ENCODE results near the gene PRAF2.

Gene PRAF2

GRCh38 chrX:49110417-49110816, 36.6 kb upstream of the PRAF2 start:
- H3K9me3 ChIP-seq (ENCODE audit: insufficient read depth, low read length, severe bottlenecking) = no peaks in the 10 kb centered on the region
- no peaks in the 10 kb centered on the region for H4K20me1 ChIP-seq (ENCODE audit: insufficient read depth, low read length)
- H3K9ac ChIP-seq (ENCODE audit: low read depth, low read length) = no peak overlapping the region
- H3K4me2 ChIP-seq (ENCODE audit: insufficient read depth, low read length) = no peak overlapping the region
- H3K79me2 ChIP-seq (ENCODE audit: insufficient read depth, low read length) = no peaks in the 10 kb centered on the region
- TF ChIP-seq CTCF (IDR thresholded peaks at IDR 0.05; ENCODE audit: borderline replicate concordance, extremely low read depth, low read length, poor library complexity, severe bottlenecking) (no peak), EZH2 (IDR thresholded peaks at IDR 0.05; ENCODE audit: borderline replicate concordance, low read depth, low read length, severe bottlenecking) (no peak)
- H3K4me1 ChIP-seq (ENCODE audit: insufficient read depth, low read length) = no peaks in the 10 kb centered on the region
- no peaks in the 10 kb centered on the region for H3K27me3 ChIP-seq (ENCODE audit: insufficient read depth, low read length, poor library complexity)
- DNase-seq (no peak), ATAC-seq (ENCODE audit: insufficient read depth, low read depth) (no peak)
- H3K4me3 ChIP-seq (ENCODE audit: low read depth in 1 of 2, low read length in 2 of 2) = no peak overlapping the region
- peaks cover 49% of the 10 kb centered on the region for H3K36me3 ChIP-seq (ENCODE audit: insufficient read depth, low read length)
- no peak overlapping the region for H3K27ac ChIP-seq (ENCODE audit: low read length)
- no peak overlapping the region for H2AFZ ChIP-seq (ENCODE audit: low read depth, low read length)

GRCh38 chrX:49108641-49109040, 34.8 kb upstream of the PRAF2 start:
- TF ChIP-seq CTCF (IDR thresholded peaks at IDR 0.05; ENCODE audit: borderline replicate concordance, extremely low read depth, low read length, poor library complexity, severe bottlenecking) = no peak
- no peak for TF ChIP-seq EZH2 (IDR thresholded peaks at IDR 0.05; ENCODE audit: borderline replicate concordance, low read depth, low read length, severe bottlenecking)
- Histone ChIP-seq H3K27ac (ENCODE audit: low read length) (no peak overlapping the region), H3K4me2 (ENCODE audit: insufficient read depth, low read length) (no peak overlapping the region), H3K4me3 (ENCODE audit: low read depth in 1 of 2, low read length in 2 of 2) (no peak overlapping the region), H3K4me1 (ENCODE audit: insufficient read depth, low read length) (no peaks in the 10 kb centered on the region), H3K9me3 (ENCODE audit: insufficient read depth, low read length, severe bottlenecking) (no peaks in the 10 kb centered on the region), H3K79me2 (ENCODE audit: insufficient read depth, low read length) (no peaks in the 10 kb centered on the region), H3K9ac (ENCODE audit: low read depth, low read length) (no peak overlapping the region), H4K20me1 (ENCODE audit: insufficient read depth, low read length) (no peaks in the 10 kb centered on the region), H3K36me3 (ENCODE audit: insufficient read depth, low read length) (peaks cover 38% of the 10 kb centered on the region), H2AFZ (ENCODE audit: low read depth, low read length) (no peak overlapping the region), H3K27me3 (ENCODE audit: insufficient read depth, low read length, poor library complexity) (no peaks in the 10 kb centered on the region)
- ATAC-seq (ENCODE audit: insufficient read depth, low read depth) (no peak), DNase-seq (no peak)

GRCh38 chrX:49106930-49107329, 33.1 kb upstream of the PRAF2 start:
- TF ChIP-seq EZH2 (IDR thresholded peaks at IDR 0.05; ENCODE audit: borderline replicate concordance, low read depth, low read length, severe bottlenecking) (no peak), CTCF (IDR thresholded peaks at IDR 0.05; ENCODE audit: borderline replicate concordance, extremely low read depth, low read length, poor library complexity, severe bottlenecking) (peak; percentile 60)
- H3K9me3 ChIP-seq (ENCODE audit: insufficient read depth, low read length, severe bottlenecking) = no peaks in the 10 kb centered on the region
- no peak overlapping the region for H3K9ac ChIP-seq (ENCODE audit: low read depth, low read length)
- H3K27ac ChIP-seq (ENCODE audit: low read length) = no peak overlapping the region
- H3K36me3 ChIP-seq (ENCODE audit: insufficient read depth, low read length) = peaks cover 22% of the 10 kb centered on the region
- ATAC-seq (ENCODE audit: insufficient read depth, low read depth) (peak; percentile 63; the same call in 2 of the 3 replicates), DNase-seq (peak; percentile 12)
- H4K20me1 ChIP-seq (ENCODE audit: insufficient read depth, low read length) = no peaks in the 10 kb centered on the region
- H3K27me3 ChIP-seq (ENCODE audit: insufficient read depth, low read length, poor library complexity) = no peaks in the 10 kb centered on the region
- H3K4me1 ChIP-seq (ENCODE audit: insufficient read depth, low read length) = peaks cover 5% of the 10 kb centered on the region
- no peak overlapping the region for H3K4me3 ChIP-seq (ENCODE audit: low read depth in 1 of 2, low read length in 2 of 2)
- H3K79me2 ChIP-seq (ENCODE audit: insufficient read depth, low read length) = no peaks in the 10 kb centered on the region
- H3K4me2 ChIP-seq (ENCODE audit: insufficient read depth, low read length) = no peak overlapping the region
- H2AFZ ChIP-seq (ENCODE audit: low read depth, low read length) = no peak overlapping the region

- H3K27me3 ChIP-seq (ENCODE audit: insufficient read depth, low read length, poor library complexity) = no peaks in the 10 kb centered on the region
Measured at GRCh38 chrX:49106296-49106695, 32.5 kb upstream of the PRAF2 start.

More at GRCh38 chrX:49106296-49106695, 32.5 kb upstream of the PRAF2 start:
- Histone ChIP-seq H2AFZ (ENCODE audit: low read depth, low read length) (no peak overlapping the region), H3K4me1 (ENCODE audit: insufficient read depth, low read length) (peaks cover 11% of the 10 kb centered on the region), H3K27ac (ENCODE audit: low read length) (no peak overlapping the region), H3K9me3 (ENCODE audit: insufficient read depth, low read length, severe bottlenecking) (no peaks in the 10 kb centered on the region), H3K4me3 (ENCODE audit: low read depth in 1 of 2, low read length in 2 of 2) (no peak overlapping the region), H4K20me1 (ENCODE audit: insufficient read depth, low read length) (no peaks in the 10 kb centered on the region), H3K79me2 (ENCODE audit: insufficient read depth, low read length) (0 out of 2 replicates have a peak, but pooled peaks cover 5% of the 10 kb centered on the region), H3K9ac (ENCODE audit: low read depth, low read length) (no peak overlapping the region), H3K36me3 (ENCODE audit: insufficient read depth, low read length) (peaks cover 20% of the 10 kb centered on the region), H3K4me2 (ENCODE audit: insufficient read depth, low read length) (no peak overlapping the region)
- ATAC-seq (ENCODE audit: insufficient read depth, low read depth) (no peak), DNase-seq (no peak)
- TF ChIP-seq EZH2 (IDR thresholded peaks at IDR 0.05; ENCODE audit: borderline replicate concordance, low read depth, low read length, severe bottlenecking) = no peak
- TF ChIP-seq CTCF (IDR thresholded peaks at IDR 0.05; ENCODE audit: borderline replicate concordance, extremely low read depth, low read length, poor library complexity, severe bottlenecking) = no peak
